Testis (tissue), 2 donors: ENCODE data around the gene RFC1.

Source experiments
- POLR2A ChIP-seq: fragments of 450-650 bp; IDR thresholded peaks from one replicate; pipeline ENCODE4 v1.6.1; 2017; ENCODE audit warnings: antibody characterized with exemption, mild to moderate bottlenecking, moderate library complexity
- TF ChIP-seq, protein P1 (sequence below), 3 experiments: fragments of 450-650 bp in 2 of 3; fragments of 200-600 bp in 1 of 3; sonication (generic) in 1 of 3; IDR thresholded peaks; one replicate each; pipeline ENCODE4 v1.5.1; 2016 to 2019; ENCODE audit warnings: antibody characterized with exemption in 3 of 3, mild to moderate bottlenecking in 2 of 3, moderate library complexity in 1 of 3

DNA sequence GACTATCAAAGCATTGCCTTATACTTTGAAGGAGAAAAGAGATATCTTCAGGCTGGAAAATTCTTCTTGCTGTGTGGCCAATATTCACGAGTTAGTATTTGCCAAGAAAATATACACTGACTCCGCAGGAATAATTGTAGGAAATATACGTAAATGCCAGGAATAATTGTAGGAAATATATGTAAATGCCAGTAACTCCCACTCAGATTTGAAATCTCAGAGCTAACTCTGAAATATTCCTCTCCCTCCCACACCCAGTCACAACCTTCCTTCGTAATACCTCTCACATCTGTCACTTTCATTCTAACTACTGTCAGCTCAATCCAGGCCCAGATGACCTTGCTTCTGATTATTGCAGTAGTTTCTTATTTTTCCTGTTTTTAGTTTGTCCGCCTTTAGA lies 110.3 kb downstream of the RFC1 start:
- TF ChIP-seq POLR2A, result no peak
- TF ChIP-seq, protein P1, sequence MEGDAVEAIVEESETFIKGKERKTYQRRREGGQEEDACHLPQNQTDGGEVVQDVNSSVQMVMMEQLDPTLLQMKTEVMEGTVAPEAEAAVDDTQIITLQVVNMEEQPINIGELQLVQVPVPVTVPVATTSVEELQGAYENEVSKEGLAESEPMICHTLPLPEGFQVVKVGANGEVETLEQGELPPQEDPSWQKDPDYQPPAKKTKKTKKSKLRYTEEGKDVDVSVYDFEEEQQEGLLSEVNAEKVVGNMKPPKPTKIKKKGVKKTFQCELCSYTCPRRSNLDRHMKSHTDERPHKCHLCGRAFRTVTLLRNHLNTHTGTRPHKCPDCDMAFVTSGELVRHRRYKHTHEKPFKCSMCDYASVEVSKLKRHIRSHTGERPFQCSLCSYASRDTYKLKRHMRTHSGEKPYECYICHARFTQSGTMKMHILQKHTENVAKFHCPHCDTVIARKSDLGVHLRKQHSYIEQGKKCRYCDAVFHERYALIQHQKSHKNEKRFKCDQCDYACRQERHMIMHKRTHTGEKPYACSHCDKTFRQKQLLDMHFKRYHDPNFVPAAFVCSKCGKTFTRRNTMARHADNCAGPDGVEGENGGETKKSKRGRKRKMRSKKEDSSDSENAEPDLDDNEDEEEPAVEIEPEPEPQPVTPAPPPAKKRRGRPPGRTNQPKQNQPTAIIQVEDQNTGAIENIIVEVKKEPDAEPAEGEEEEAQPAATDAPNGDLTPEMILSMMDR (IDR thresholded peaks at IDR 0.05), result no peak
